Testis (tissue), 3 donors: ENCODE results near the gene OR8G1. TPM values are rescaled to one million over a fixed set of nuclear protein-coding genes. Genes with fewer than 3 reads are reported as not detected.

Experiments
- DNase-seq: peaks from one replicate; pipeline ENCODE4 v3.0.0-alpha.2; 2019
- H3K27ac ChIP-seq, 2 donors: fragments of 200-600 bp; sonication (generic); one replicate each; pipeline ENCODE4 v1.5.1; 2019
- H3K27me3 ChIP-seq: fragments of 200-600 bp; sonication (generic); one replicate; pipeline ENCODE4 v1.5.1; 2019
- H3K36me3 ChIP-seq: fragments of 200-600 bp; sonication (generic); one replicate; pipeline ENCODE4 v1.5.1; 2017; ENCODE audit warnings: low read depth; ENCODE audit errors: missing control alignments
- H3K4me1 ChIP-seq: fragments of 200-600 bp; sonication (generic); one replicate; pipeline ENCODE4 v1.5.1; 2019
- H3K4me3 ChIP-seq, 2 donors: fragments of 200-600 bp; sonication (generic); one replicate each; pipeline ENCODE4 v1.5.1; 2017 to 2019
- H3K9me3 ChIP-seq: fragments of 200-600 bp; sonication (generic); one replicate; pipeline ENCODE4 v1.5.1; 2017
- CTCF ChIP-seq, 3 experiments: fragments of 450-650 bp in 2 of 3; fragments of 200-600 bp in 1 of 3; sonication (generic) in 1 of 3; IDR thresholded peaks; one replicate each; pipeline ENCODE4 v1.5.1; 2016 to 2019; ENCODE audit warnings: antibody characterized with exemption in 3 of 3, mild to moderate bottlenecking in 2 of 3, moderate library complexity in 1 of 3
- POLR2A ChIP-seq: fragments of 450-650 bp; IDR thresholded peaks from one replicate; pipeline ENCODE4 v1.6.1; 2017; ENCODE audit warnings: antibody characterized with exemption, mild to moderate bottlenecking, moderate library complexity
- whole genome bisulfite sequencing, 2 donors: methylation state at CpG; one replicate each; pipeline ENCODE4 v1.1.5; 2018; 5-methylcytosine and 5-hydroxymethylcytosine counted together
- intact Hi-C: fragments of 100-400 bp; cut with DNase I; formaldehyde crosslinking; loops from one replicate; pipeline ENCODE4 v1.15.1; 2023; ENCODE audit warnings: low total_unique reads
- polyA plus RNA-seq: library from polyadenylated mRNA; stranded (reverse); fragments of 350-450 nt; fragmentation: Illumina TruSeq; extraction: RNeasy Lipid Tissue Mini Kit (QIAGEN cat#74804); gene quantifications from one replicate; pipeline ENCODE4 v1.2.3, GENCODE V29; 2014; ENCODE audit warnings: low read depth, low replicate concordance; ENCODE audit not compliant: insufficient read depth
- total RNA-seq, 2 donors: library from RNA; depleted of rRNA; stranded (reverse); fragments of >200 nt; gene quantifications; one replicate each; pipeline ENCODE4 v1.2.3, GENCODE V29; 2016

Gene OR8G1
- total and polyA plus RNA-seq, 3 donors from 2014 or later, result 0.29 to 2.6 (median 1.2) TPM

GRCh38 chr11:124204008-124204407 lies 36.9 kb upstream of the OR8G1 start:
- TF ChIP-seq POLR2A (no peak), CTCF (IDR thresholded peaks at IDR 0.05) (no peak)
- DNase-seq, result no peak
- intact Hi-C loops, result no loop called here
- no peak overlapping the region for H3K27ac ChIP-seq
- 80 to 95% methylated on average over 5 of the region's 5 CpGs for WGBS, 2 donors
- no peaks in the 10 kb centered on the region for H3K27me3 ChIP-seq
- H3K36me3 ChIP-seq, result no peaks in the 10 kb centered on the region
- H3K4me1 ChIP-seq, result no peaks in the 10 kb centered on the region
- no peaks in the 10 kb centered on the region for H3K9me3 ChIP-seq
- H3K4me3 ChIP-seq, result no peak overlapping the region

- no peak for TF ChIP-seq POLR2A
- no peak for TF ChIP-seq CTCF (IDR thresholded peaks at IDR 0.05)
- WGBS, 2 donors, result 77 to 78% methylated on average over 6 of the region's 6 CpGs
These were observed 33.6 kb upstream of the OR8G1 start for GRCh38 chr11:124207102-124207792.

GRCh38 chr11:124209824-124210357 lies 31.0 kb upstream of the OR8G1 start:
- DNase-seq, result no peak
- Histone ChIP-seq H3K4me3 (no peak overlapping the region), H3K4me1 (no peaks in the 10 kb centered on the region), H3K27ac (no peak overlapping the region), H3K9me3 (no peaks in the 10 kb centered on the region), H3K27me3 (no peaks in the 10 kb centered on the region), H3K36me3 (no peaks in the 10 kb centered on the region)
- 98% methylated on average over 6 of the region's 6 CpGs; no CpG with 5 or more reads in 1 of the 2 donors for WGBS, 2 donors
- intact Hi-C loops, result no loop called here
- TF ChIP-seq CTCF (IDR thresholded peaks at IDR 0.05), result no peak
- no peak for TF ChIP-seq POLR2A

More at GRCh38 chr11:124207102-124207792, 33.6 kb upstream of the OR8G1 start:
- intact Hi-C loops, result no loop called here
- H3K27me3 ChIP-seq, result no peaks in the 10 kb centered on the region
- no peak overlapping the region for H3K4me3 ChIP-seq
- H3K4me1 ChIP-seq, result no peaks in the 10 kb centered on the region
- DNase-seq, result no peak
- no peak overlapping the region for H3K27ac ChIP-seq
- no peaks in the 10 kb centered on the region for H3K36me3 ChIP-seq
- H3K9me3 ChIP-seq, result no peaks in the 10 kb centered on the region

- H3K9me3 ChIP-seq, result no peaks in the 10 kb centered on the region
- TF ChIP-seq POLR2A, result no peak
- TF ChIP-seq CTCF (IDR thresholded peaks at IDR 0.05), result no peak
- no peak for DNase-seq
- WGBS, 2 donors, result 80 to 89% methylated on average over 3 to 5 of the region's 5 CpGs
- H3K27ac ChIP-seq, result no peak overlapping the region
- intact Hi-C loops, result no loop called here
- H3K27me3 ChIP-seq, result no peaks in the 10 kb centered on the region
- no peaks in the 10 kb centered on the region for H3K4me1 ChIP-seq
- no peaks in the 10 kb centered on the region for H3K36me3 ChIP-seq
- no peak overlapping the region for H3K4me3 ChIP-seq
These were observed 30.5 kb upstream of the OR8G1 start for GRCh38 chr11:124210421-124210820.

- no peak for DNase-seq
- no peaks in the 10 kb centered on the region for H3K27me3 ChIP-seq
- H3K4me1 ChIP-seq, result no peaks in the 10 kb centered on the region
- no peaks in the 10 kb centered on the region for H3K9me3 ChIP-seq
- intact Hi-C loops, result no loop called here
- no peaks in the 10 kb centered on the region for H3K36me3 ChIP-seq
- H3K27ac ChIP-seq, result no peak overlapping the region
- no peak overlapping the region for H3K4me3 ChIP-seq
- no peak for TF ChIP-seq POLR2A
- no peak for TF ChIP-seq CTCF (IDR thresholded peaks at IDR 0.05)
These were observed 29.6 kb upstream of the OR8G1 start for GRCh38 chr11:124211321-124211720.
